Measurements from ENCODE around the gene PPP3R1. TPM values are rescaled to one million over a fixed set of nuclear protein-coding genes. Genes with fewer than 3 reads are reported as not detected.

The PPP3R1 gene
- total and polyA plus RNA-seq, 2 of the 8 experiments (the other 6 are each of a cell fraction or from before 2014, with no cell fraction given): 9.3 to 85.1 TPM

DNA sequence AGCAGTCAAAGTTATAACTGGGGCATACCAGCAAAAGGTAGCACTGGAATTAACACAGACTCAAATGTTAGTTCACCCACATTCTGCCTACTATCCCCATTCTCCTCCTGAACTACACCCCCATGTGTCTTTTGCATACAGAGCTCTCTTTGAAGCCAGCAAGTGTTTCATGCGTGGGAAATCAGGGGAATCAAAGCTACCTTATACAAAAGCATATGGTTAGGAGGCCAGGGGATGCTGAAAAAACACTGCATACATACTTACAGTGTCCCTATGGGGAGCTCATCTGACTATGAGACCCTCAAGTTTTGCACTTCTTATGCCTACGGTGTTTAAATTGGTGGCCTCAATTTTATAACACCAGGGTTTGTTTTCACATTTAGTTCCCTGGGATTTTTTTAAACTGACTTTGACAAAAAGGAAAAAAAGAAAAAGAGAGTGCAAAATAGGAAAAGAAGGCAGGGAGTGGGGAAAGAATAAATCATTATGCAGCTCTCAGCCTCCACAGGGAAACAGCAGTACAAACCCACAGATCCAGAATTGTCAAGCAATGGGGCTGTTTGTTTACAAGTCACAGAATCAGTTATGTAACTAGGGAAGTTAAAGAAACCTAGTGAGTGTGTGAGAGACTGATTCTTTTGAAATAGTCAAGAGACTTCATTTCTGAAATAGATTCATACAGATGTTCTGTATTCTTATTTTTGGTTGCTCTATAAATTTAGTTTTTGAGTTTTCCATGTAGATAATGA, 20.1 kb upstream of the PPP3R1 start:
- no peaks in the 10 kb centered on the region for H3K9me3 ChIP-seq (ENCODE audit: insufficient read depth in 2 of 2, low read depth in 1 of 2, low read length in 1 of 2)
- H3K4me1 ChIP-seq (replicated peaks in 1 of 4; ENCODE audit: control insufficient read depth in 3 of 4, insufficient read depth in 4 of 4, low read length in 3 of 4): peaks cover 0 to 3% (median under 1%) of the 10 kb centered on the region in 4 experiments; a peak in 1 of 7 replicates
- no peak overlapping the region for H3K4me3 ChIP-seq (ENCODE audit: extremely low read depth in 1 of 4, insufficient read depth in 2 of 4, low read depth in 3 of 4, low read length in 4 of 4)
- TF ChIP-seq SIRT6 (IDR thresholded peaks at IDR 0.05; ENCODE audit: low read length) (no peak), RBBP5 (IDR thresholded peaks at IDR 0.05; ENCODE audit: borderline replicate concordance, low read depth, low read length) (no peak), CBX5 (IDR thresholded peaks at IDR 0.05; ENCODE audit: low read depth, low read length) (no peak), RAD21 (IDR thresholded peaks at IDR 0.05 in 1 of 2, conservative IDR thresholded peaks at IDR 0.05 in 1 of 2; ENCODE audit: low read depth in 2 of 2, low read length in 2 of 2) (no peak), SUZ12 (IDR thresholded peaks at IDR 0.05; ENCODE audit: low read length) (no peak), CEBPB (IDR thresholded peaks at IDR 0.05; ENCODE audit: low read depth, low read length) (no peak), PHF8 (conservative IDR thresholded peaks at IDR 0.05; ENCODE audit: low read depth, low read length) (no peak)
- TF ChIP-seq, protein P1, sequence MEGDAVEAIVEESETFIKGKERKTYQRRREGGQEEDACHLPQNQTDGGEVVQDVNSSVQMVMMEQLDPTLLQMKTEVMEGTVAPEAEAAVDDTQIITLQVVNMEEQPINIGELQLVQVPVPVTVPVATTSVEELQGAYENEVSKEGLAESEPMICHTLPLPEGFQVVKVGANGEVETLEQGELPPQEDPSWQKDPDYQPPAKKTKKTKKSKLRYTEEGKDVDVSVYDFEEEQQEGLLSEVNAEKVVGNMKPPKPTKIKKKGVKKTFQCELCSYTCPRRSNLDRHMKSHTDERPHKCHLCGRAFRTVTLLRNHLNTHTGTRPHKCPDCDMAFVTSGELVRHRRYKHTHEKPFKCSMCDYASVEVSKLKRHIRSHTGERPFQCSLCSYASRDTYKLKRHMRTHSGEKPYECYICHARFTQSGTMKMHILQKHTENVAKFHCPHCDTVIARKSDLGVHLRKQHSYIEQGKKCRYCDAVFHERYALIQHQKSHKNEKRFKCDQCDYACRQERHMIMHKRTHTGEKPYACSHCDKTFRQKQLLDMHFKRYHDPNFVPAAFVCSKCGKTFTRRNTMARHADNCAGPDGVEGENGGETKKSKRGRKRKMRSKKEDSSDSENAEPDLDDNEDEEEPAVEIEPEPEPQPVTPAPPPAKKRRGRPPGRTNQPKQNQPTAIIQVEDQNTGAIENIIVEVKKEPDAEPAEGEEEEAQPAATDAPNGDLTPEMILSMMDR (IDR thresholded peaks at IDR 0.05; ENCODE audit: control extremely low read depth in 1 of 3, insufficient read depth in 1 of 3, low read depth in 1 of 3, low read length in 3 of 3): no peak
- TF ChIP-seq, protein P2, sequence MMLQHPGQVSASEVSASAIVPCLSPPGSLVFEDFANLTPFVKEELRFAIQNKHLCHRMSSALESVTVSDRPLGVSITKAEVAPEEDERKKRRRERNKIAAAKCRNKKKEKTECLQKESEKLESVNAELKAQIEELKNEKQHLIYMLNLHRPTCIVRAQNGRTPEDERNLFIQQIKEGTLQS (IDR thresholded peaks at IDR 0.05; ENCODE audit: insufficient read depth, low read depth, low read length): no peak
- H3K23ac ChIP-seq (ENCODE audit: insufficient read length): no peak overlapping the region
- H2BK5ac ChIP-seq (ENCODE audit: low read depth, low read length): no peak overlapping the region
- H3K23me2 ChIP-seq (ENCODE audit: low read depth, low read length): no peaks in the 10 kb centered on the region
- no peak overlapping the region for H4K91ac ChIP-seq (replicated peaks; ENCODE audit: insufficient read length, low read length)
- no peak overlapping the region for H2BK120ac ChIP-seq (replicated peaks; ENCODE audit: low read depth, low read length)
- no peak overlapping the region for H3K56ac ChIP-seq (replicated peaks; ENCODE audit: insufficient read length, low read depth, low read length)
- CTCF ChIA-PET (ENCODE audit: partially characterized antibody): interaction anchor here (0.6 to 1.7 kb wide), 5 partner anchors 11 to 442 kb away, joined by 3 to 14 read pairs (median 3); no protein-coding TSS in a partner anchor
- POLR2A ChIA-PET (ENCODE audit: partially characterized antibody): no interaction called here
- H4K20me1 ChIP-seq (replicated peaks in 1 of 2; ENCODE audit: control insufficient read depth in 1 of 2, insufficient read depth in 2 of 2, low read length in 2 of 2): peaks cover 0 to 2% of the 10 kb centered on the region in 2 experiments
- H3K27me3 ChIP-seq (replicated peaks in 1 of 4; ENCODE audit: control insufficient read depth in 3 of 4, extremely low read depth in 1 of 4, insufficient read depth in 3 of 4, low read length in 3 of 4): no peaks in the 10 kb centered on the region
- H3K36me3 ChIP-seq (ENCODE audit: control insufficient read depth in 2 of 4, insufficient read depth in 4 of 4, low read length in 3 of 4): no peaks in the 10 kb centered on the region
- H3K79me2 ChIP-seq (ENCODE audit: control insufficient read depth in 1 of 2, insufficient read depth in 2 of 2, low read length in 2 of 2): no peaks in the 10 kb centered on the region
- no peak overlapping the region for H2BK15ac ChIP-seq (ENCODE audit: low read length)
- WGBS, 2 experiments (ENCODE audit: extremely low coverage in 1 of 2, insufficient coverage in 1 of 2, insufficient read length in 1 of 2, insufficient replicate concordance in 2 of 2, low coverage in 1 of 2, low lambda C conversion rate in 2 of 2, missing lambda C conversion rate in 1 of 2): 45% methylated on average over 2 of the region's 2 CpGs; no CpG with 5 or more reads in 1 of the 2 experiments
- H3K79me1 ChIP-seq (ENCODE audit: low read depth, low read length): no peaks in the 10 kb centered on the region
- no peak overlapping the region for H3K18ac ChIP-seq (ENCODE audit: extremely low read depth, low read length)
- no peak overlapping the region for H3K4me2 ChIP-seq (ENCODE audit: insufficient read depth in 1 of 2, low read depth in 2 of 2, low read length in 2 of 2)
- DNase-seq (ENCODE audit: low read depth in 1 of 2, low spot score in 2 of 2) (no peak), FAIRE-seq (no peak)
- no peak overlapping the region for H2BK12ac ChIP-seq (ENCODE audit: low read depth, low read length)
- H3K4ac ChIP-seq (replicated peaks; ENCODE audit: insufficient read length, low read depth, low read length): no peak overlapping the region
- H3K27ac ChIP-seq (ENCODE audit: low read depth, low read length): no peak overlapping the region
- no peak overlapping the region for H2BK20ac ChIP-seq (ENCODE audit: low read length)
- no peak overlapping the region for H2AK5ac ChIP-seq (ENCODE audit: low read depth, low read length)
- H3K14ac ChIP-seq (ENCODE audit: insufficient read length): no peak overlapping the region
- H4K8ac ChIP-seq (ENCODE audit: extremely low read depth, insufficient read depth, low read length): no peak overlapping the region
- no peak overlapping the region for H2AFZ ChIP-seq (ENCODE audit: low read length)
- H4K5ac ChIP-seq (ENCODE audit: insufficient read length, low read depth, low read length): no peak overlapping the region
- no peak overlapping the region for H3K9ac ChIP-seq (replicated peaks in 1 of 4; ENCODE audit: extremely low read depth in 1 of 4, low read depth in 3 of 4, low read length in 3 of 4)

Measured in H1 (cell line).